HG02610 (cell line): ENCODE measurements around the gene MB.

Experiments
- ATAC-seq: cut with Tn5 transposase; IDR thresholded peaks from one replicate; pipeline ENCODE4 v1.9.1; 2021; ENCODE audit warnings: mild to moderate bottlenecking, moderate library complexity; ENCODE audit not compliant: unreplicated experiment

Gene MB

DNA sequence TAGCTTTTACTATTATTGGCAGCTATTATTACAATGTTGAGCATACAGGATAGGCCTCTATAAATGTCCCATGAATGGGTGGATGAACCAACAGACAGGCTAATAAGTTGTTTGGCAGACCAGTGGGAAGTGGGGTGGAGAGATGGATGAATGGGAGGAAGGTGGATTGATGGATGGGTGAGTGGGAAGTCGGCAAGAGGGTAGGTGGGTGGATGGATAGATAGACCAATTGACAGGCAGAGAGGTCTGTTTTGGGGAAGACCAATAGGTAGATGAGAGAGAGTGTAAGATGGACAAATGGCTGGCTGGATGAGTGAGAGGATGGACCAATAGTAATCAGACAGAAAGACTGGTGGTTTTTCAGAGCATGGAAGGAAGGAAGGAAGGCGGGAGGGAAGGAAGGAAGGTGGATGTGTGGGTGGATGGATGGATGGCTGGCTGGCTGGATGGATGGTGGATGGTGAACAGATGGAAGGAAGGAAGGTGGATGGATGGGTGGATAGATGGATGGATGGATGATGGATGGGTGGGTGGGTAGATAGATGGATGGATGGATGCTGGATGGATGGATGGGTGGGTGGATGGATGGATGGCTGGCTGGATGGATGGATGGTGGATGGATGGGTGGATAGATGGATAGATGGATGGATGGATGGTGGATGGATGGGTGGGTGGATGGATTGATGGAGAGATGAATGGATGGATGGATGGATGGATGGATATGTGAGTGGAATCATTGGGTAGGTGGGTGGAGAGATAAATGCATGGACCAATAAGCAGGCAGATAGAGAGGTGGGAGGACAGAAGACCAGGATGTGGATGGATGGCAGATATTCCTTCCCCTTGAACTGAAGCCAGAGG, 39.1 kb downstream of the MB start:
- no peak for ATAC-seq

GRCh38 chr22:35576671-35577070, 40.5 kb downstream of the MB start:
- no peak for ATAC-seq

GRCh38 chr22:35575116-35575748, 41.9 kb downstream of the MB start:
- ATAC-seq, result no peak

DNA sequence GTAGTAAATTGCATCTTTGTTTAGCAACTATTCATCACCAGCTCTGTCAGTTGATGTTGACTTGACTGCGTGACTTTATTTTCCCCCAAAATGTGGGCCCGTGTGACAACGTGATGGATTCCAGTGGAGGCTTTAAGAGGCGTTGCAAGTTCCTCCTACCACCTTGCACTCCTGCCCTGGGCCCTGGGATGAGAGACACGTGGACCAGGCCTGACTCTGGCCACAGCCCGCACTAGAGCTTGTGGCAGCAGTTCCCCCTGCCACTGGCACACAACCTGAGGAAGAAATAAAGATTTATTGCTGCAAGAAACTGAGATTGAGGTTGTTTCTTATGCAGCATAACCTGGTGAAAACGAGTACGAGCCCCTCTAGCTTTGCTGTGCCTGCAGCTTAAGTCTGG, 44.6 kb downstream of the MB start:
- no peak for ATAC-seq

GRCh38 chr22:35570686-35571194, 46.4 kb downstream of the MB start:
- no peak for ATAC-seq

DNA sequence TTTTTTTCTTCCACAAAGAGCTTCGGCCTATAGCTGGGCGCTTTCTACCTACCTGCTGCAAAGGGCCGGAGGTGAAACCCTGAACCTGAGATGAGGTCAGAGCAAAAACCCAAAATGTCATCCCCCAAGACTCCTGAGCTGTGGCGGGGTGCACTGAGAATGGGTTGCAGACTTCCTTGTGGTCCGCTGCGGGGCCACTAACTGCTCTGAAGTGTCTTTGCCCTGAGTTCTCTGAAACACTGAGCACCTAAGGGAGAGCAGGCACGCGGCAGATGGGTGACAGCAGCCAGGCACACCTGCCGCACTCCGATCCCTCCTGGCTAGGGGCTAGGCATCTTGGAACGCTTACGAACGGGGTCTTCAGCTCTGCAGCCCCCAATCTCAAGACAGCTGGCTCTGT, 47.2 kb downstream of the MB start:
- ATAC-seq, result no peak

GRCh38 chr22:35568751-35569739, 48.1 kb downstream of the MB start:
- no peak for ATAC-seq

- ATAC-seq, result no peak
Observed at GRCh38 chr22:35567351-35568141, 49.6 kb downstream of the MB start.

- ATAC-seq, result no peak
Observed at GRCh38 chr22:35564975-35565867, 51.9 kb downstream of the MB start.

DNA sequence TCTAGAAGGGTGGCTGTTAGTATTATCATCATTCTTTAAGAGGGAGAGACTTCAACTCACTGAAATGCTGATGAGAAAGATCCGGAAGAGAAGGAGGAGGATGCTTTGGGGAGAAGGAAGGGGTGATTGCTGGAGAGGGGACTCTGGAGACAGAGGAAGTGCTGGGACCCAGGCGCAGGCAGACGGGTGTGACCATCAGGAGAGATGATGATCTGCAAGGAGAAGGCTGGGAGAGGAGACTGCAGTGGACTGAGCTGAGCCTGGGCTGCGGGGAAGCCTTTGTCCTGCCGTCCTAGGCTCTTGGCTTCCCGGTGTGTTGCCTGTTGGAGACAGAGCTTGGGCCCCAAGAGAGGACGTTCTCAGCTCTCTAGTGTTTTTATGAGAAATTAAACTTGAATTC, 53.9 kb downstream of the MB start:
- no peak for ATAC-seq

DNA sequence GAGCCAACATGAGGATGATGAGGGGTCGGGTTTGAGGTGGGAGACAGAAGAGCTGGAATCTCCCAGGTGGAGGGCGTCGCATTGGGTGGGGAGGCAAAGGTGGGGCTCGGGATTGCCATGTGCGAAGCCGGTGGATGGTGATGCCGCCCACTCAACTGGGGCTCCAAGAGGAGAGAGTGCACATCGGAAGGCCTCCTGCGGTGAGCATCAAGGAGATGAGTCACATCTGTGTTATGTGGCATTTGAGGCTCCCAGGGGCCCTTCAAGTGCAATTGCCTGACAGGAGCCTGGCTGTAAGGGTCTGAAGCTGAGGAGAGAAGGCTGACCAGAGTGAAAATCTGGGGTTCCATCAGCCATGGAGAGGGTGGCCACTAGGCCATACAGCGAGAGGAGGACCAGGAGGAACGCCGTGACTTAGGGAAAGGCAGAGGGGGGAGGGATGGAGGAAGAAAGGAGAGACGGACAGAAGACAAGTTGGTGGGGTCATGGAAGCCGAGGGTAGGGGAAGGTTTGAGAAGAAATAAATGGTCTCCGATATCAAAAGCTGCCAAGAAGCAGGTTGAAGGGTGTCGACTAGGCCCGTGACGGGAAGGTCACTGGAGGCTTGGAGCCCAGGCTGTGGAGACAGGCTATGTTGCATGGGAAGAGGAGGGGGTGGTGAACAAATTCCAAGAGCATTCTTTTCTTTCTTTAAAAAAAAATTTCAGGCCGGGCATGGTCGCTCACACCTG, 55.2 kb downstream of the MB start:
- ATAC-seq, result no peak

GRCh38 chr22:35560824-35561223, 56.3 kb downstream of the MB start:
- no peak for ATAC-seq

DNA sequence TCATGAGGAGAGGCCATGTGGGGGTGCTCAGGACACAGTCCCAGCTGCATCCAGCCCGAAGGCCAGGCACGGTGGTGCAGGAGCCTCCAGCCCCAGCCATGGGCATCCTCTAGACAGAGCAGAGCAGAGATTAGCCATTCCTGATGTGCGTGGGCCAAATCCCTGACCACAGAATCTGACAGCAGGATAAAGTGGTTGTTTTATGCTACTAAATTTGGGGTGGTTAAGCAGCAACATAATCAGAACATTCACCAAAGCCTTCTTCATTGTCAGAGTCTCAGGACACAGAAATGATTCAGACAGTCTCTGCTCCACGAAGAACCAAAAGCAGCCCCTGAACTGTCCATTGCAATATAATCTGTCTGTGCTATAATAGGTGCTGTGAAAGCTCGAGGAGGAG, 56.8 kb downstream of the MB start:
- no peak for ATAC-seq

- no peak for ATAC-seq
Observed at GRCh38 chr22:35559354-35560005, 57.6 kb downstream of the MB start.

DNA sequence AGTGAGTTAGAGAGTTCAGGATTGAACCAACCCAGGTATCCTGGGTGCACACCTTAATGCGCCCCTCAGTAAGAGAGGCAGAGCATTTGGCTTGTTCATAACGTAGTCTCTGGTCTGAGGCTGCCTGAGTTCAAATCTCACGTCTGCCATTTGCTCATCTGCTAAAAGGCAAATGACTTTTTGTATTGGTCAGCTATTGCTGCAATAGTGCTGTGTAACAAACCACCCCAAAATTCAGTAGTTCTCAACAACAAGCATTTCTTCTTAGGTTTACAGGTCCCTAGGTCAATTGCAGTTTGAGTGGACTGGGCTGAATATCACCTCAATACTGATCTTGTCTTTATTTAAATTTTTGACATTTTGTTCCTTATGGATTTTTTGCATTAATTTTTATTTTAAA, 58.4 kb downstream of the MB start:
- ATAC-seq, result no peak

- ATAC-seq, result no peak
Observed at GRCh38 chr22:35558031-35558430, 59.1 kb downstream of the MB start.
